Activated B cell treated with CpG ODN at 0.5 μM for 24 hours (primary cell): ENCODE measurements around the gene TMEM212. TPM values are rescaled to one million over a fixed set of nuclear protein-coding genes. Genes with fewer than 3 reads are reported as not detected.

Experiments used
- ATAC-seq: fragments of 200-7000 bp; cut with Tn5 transposase; one replicate; pipeline ENCODE4 v1.10.0; 2021; ENCODE audit warnings: low read depth, mild to moderate bottlenecking, moderate library complexity
- CTCF ChIA-PET: fragments of 350-600 bp; sonication (Branson Sonifier 250); formaldehyde crosslinking; loops from one replicate; lab custom pipeline; 2021; ENCODE audit warnings: antibody characterized with exemption; lab: Charles Lee
- POLR2A ChIA-PET: fragments of 350-600 bp; sonication (Branson Sonifier 250); formaldehyde crosslinking; loops from one replicate; lab custom pipeline; 2021; ENCODE audit warnings: antibody characterized with exemption; lab: Charles Lee
- DNase-seq: peaks from one replicate; pipeline ENCODE4 v3.0.0; 2022
- H3K27ac Mint-ChIP-seq: one replicate; pipeline ENCODE4 v1.8.0; 2020; ENCODE audit warnings: mixed read lengths
- H3K27me3 Mint-ChIP-seq: one replicate; pipeline ENCODE4 v1.8.0; 2021; ENCODE audit warnings: mixed read lengths
- H3K36me3 Mint-ChIP-seq: one replicate; pipeline ENCODE4 v1.8.0; 2021; ENCODE audit warnings: low read depth, mixed read lengths
- H3K4me1 Mint-ChIP-seq: one replicate; pipeline ENCODE4 v1.8.0; 2021; ENCODE audit warnings: mixed read lengths
- H3K4me3 Mint-ChIP-seq: one replicate; pipeline ENCODE4 v1.8.0; 2020; ENCODE audit warnings: mild to moderate bottlenecking, mixed read lengths
- H3K9me3 Mint-ChIP-seq: one replicate; pipeline ENCODE4 v1.8.0; 2020; ENCODE audit warnings: mixed read lengths
- intact Hi-C: fragments of 100-400 bp; cut with micrococcal nuclease; formaldehyde crosslinking; loops from one replicate; pipeline ENCODE4 v1.15.1; 2024
- total RNA-seq: library from RNA; stranded (reverse); gene quantifications from 2 replicates; pipeline ENCODE4 v1.2.3, GENCODE V29; 2022
- TF ChIP-seq, protein P1 (sequence below): fragments of 200-600 bp; IDR thresholded peaks from one replicate; pipeline ENCODE4 v1.8.0; 2022; ENCODE audit warnings: antibody characterized with exemption, mild to moderate bottlenecking

Gene TMEM212
- total RNA-seq, 1 donor from 2014 or later = not detected

DNA sequence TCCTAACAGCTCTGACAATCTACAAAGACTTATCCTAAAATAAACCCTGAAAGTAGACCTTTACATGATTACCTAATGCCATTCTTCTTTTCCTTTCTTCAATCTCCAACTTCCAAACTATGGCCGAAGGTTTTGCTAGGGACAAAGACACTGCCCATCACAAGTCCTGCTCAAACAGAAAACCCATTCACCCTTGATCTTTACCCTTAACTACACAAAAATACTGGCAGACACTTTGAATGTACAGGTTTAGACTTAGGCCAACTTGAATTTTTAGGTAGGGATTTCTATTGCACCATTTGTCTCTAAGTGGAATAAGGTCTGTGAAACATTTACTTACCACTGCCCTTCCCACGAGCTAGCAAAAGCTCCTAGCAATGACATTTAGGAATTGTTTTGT is 64.6 kb downstream of the TMEM212 start:
- POLR2A ChIA-PET = no interaction called here
- ATAC-seq (no peak), DNase-seq (no peak)
- CTCF ChIA-PET = no interaction called here
- Mint-ChIP-seq H3K36me3 (no peaks in the 10 kb centered on the region), H3K27ac (no peak overlapping the region), H3K27me3 (peaks cover 7% of the 10 kb centered on the region), H3K4me1 (no peaks in the 10 kb centered on the region), H3K9me3 (peaks cover 2% of the 10 kb centered on the region), H3K4me3 (no peak overlapping the region)
- TF ChIP-seq, protein P1, sequence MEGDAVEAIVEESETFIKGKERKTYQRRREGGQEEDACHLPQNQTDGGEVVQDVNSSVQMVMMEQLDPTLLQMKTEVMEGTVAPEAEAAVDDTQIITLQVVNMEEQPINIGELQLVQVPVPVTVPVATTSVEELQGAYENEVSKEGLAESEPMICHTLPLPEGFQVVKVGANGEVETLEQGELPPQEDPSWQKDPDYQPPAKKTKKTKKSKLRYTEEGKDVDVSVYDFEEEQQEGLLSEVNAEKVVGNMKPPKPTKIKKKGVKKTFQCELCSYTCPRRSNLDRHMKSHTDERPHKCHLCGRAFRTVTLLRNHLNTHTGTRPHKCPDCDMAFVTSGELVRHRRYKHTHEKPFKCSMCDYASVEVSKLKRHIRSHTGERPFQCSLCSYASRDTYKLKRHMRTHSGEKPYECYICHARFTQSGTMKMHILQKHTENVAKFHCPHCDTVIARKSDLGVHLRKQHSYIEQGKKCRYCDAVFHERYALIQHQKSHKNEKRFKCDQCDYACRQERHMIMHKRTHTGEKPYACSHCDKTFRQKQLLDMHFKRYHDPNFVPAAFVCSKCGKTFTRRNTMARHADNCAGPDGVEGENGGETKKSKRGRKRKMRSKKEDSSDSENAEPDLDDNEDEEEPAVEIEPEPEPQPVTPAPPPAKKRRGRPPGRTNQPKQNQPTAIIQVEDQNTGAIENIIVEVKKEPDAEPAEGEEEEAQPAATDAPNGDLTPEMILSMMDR = no peak
- intact Hi-C loops = no loop called here

- no peaks in the 10 kb centered on the region for H3K4me1 Mint-ChIP-seq
- H3K27me3 Mint-ChIP-seq = peaks cover 3% of the 10 kb centered on the region
- H3K36me3 Mint-ChIP-seq = no peaks in the 10 kb centered on the region
- POLR2A ChIA-PET = no interaction called here
- CTCF ChIA-PET = no interaction called here
- TF ChIP-seq, protein P1 = no peak
- intact Hi-C loops = no loop called here
- no peak overlapping the region for H3K27ac Mint-ChIP-seq
- no peak overlapping the region for H3K4me3 Mint-ChIP-seq
- H3K9me3 Mint-ChIP-seq = peaks cover 2% of the 10 kb centered on the region
- no peak for DNase-seq
- no peak for ATAC-seq
Measured at GRCh38 chr3:171908731-171909130, 65.6 kb downstream of the TMEM212 start.

Other genes starting within 250 kb of the TMEM212 start
- gene PLD1, start 32.9 kb upstream of the TMEM212 start, total RNA-seq = not detected in 2 replicates
- 8.0 and 9.3 TPM in 2 replicates for gene FNDC3B, start 196.2 kb downstream of the TMEM212 start, total RNA-seq